Measurements from ENCODE around the gene SPOCK1.

Gene SPOCK1

GRCh38 chr5:137071526-137071925 lies 427.6 kb downstream of the SPOCK1 start:
- no peaks in the 10 kb centered on the region for H3K9me3 ChIP-seq (ENCODE audit: low read depth, low read length)
- H3K9ac ChIP-seq (ENCODE audit: insufficient read length): no peak overlapping the region
- no peak for DNase-seq (ENCODE audit: low read depth, low spot score)
- no peak overlapping the region for H3K4me3 ChIP-seq
- TF ChIP-seq FOXP2 (optimal IDR thresholded peaks at IDR 0.05; ENCODE audit: control extremely low read depth, extremely low read length, insufficient read depth) (no peak), EZH2 (IDR thresholded peaks at IDR 0.05) (no peak), POLR2AphosphoS5 (IDR thresholded peaks at IDR 0.05; ENCODE audit: borderline replicate concordance, low read depth, low read length) (no peak)
- no peak overlapping the region for H3K27ac ChIP-seq
- no peaks in the 10 kb centered on the region for H3K36me3 ChIP-seq (ENCODE audit: insufficient read depth, low read length)

GRCh38 chr5:137070521-137070920 lies 428.6 kb downstream of the SPOCK1 start:
- Histone ChIP-seq H3K27ac (no peak overlapping the region), H3K9ac (ENCODE audit: insufficient read length) (no peak overlapping the region), H3K36me3 (ENCODE audit: insufficient read depth, low read length) (no peaks in the 10 kb centered on the region), H3K9me3 (ENCODE audit: low read depth, low read length) (no peaks in the 10 kb centered on the region), H3K4me3 (no peak overlapping the region)
- DNase-seq (ENCODE audit: low read depth, low spot score): no peak
- no peak for TF ChIP-seq EZH2 (IDR thresholded peaks at IDR 0.05)
- TF ChIP-seq FOXP2 (optimal IDR thresholded peaks at IDR 0.05; ENCODE audit: control extremely low read depth, extremely low read length, insufficient read depth): no peak
- TF ChIP-seq POLR2AphosphoS5 (IDR thresholded peaks at IDR 0.05; ENCODE audit: borderline replicate concordance, low read depth, low read length): no peak

GRCh38 chr5:137069358-137069757 lies 429.8 kb downstream of the SPOCK1 start:
- Histone ChIP-seq H3K36me3 (ENCODE audit: insufficient read depth, low read length) (no peaks in the 10 kb centered on the region), H3K27ac (no peak overlapping the region), H3K9me3 (ENCODE audit: low read depth, low read length) (no peaks in the 10 kb centered on the region), H3K9ac (ENCODE audit: insufficient read length) (no peak overlapping the region), H3K4me3 (no peak overlapping the region)
- DNase-seq (ENCODE audit: low read depth, low spot score): no peak
- TF ChIP-seq POLR2AphosphoS5 (IDR thresholded peaks at IDR 0.05; ENCODE audit: borderline replicate concordance, low read depth, low read length) (no peak), EZH2 (IDR thresholded peaks at IDR 0.05) (no peak), FOXP2 (optimal IDR thresholded peaks at IDR 0.05; ENCODE audit: control extremely low read depth, extremely low read length, insufficient read depth) (no peak)

GRCh38 chr5:137061382-137061781 lies 437.7 kb downstream of the SPOCK1 start:
- Histone ChIP-seq H3K4me3 (no peak overlapping the region), H3K27ac (no peak overlapping the region)

GRCh38 chr5:137058089-137058488 lies 441.0 kb downstream of the SPOCK1 start:
- Histone ChIP-seq H3K4me3 (no peak overlapping the region), H3K27ac (no peak overlapping the region), H3K36me3 (ENCODE audit: insufficient read depth, low read length) (no peaks in the 10 kb centered on the region), H3K9ac (ENCODE audit: insufficient read length) (no peak overlapping the region), H3K9me3 (ENCODE audit: low read depth, low read length) (no peaks in the 10 kb centered on the region)
- TF ChIP-seq POLR2AphosphoS5 (IDR thresholded peaks at IDR 0.05; ENCODE audit: borderline replicate concordance, low read depth, low read length): no peak
- no peak for TF ChIP-seq FOXP2 (optimal IDR thresholded peaks at IDR 0.05; ENCODE audit: control extremely low read depth, extremely low read length, insufficient read depth)
- TF ChIP-seq EZH2 (IDR thresholded peaks at IDR 0.05): no peak
- DNase-seq (ENCODE audit: low read depth, low spot score): no peak

More at GRCh38 chr5:137061382-137061781, 437.7 kb downstream of the SPOCK1 start:
- TF ChIP-seq POLR2AphosphoS5 (IDR thresholded peaks at IDR 0.05; ENCODE audit: borderline replicate concordance, low read depth, low read length) (no peak), EZH2 (IDR thresholded peaks at IDR 0.05) (no peak), FOXP2 (optimal IDR thresholded peaks at IDR 0.05; ENCODE audit: control extremely low read depth, extremely low read length, insufficient read depth) (no peak)
- DNase-seq (ENCODE audit: low read depth, low spot score): no peak
- Histone ChIP-seq H3K9me3 (ENCODE audit: low read depth, low read length) (no peaks in the 10 kb centered on the region), H3K36me3 (ENCODE audit: insufficient read depth, low read length) (no peaks in the 10 kb centered on the region), H3K9ac (ENCODE audit: insufficient read length) (no peak overlapping the region)

- Histone ChIP-seq H3K4me3 (no peak overlapping the region), H3K27ac (no peak overlapping the region), H3K36me3 (ENCODE audit: insufficient read depth, low read length) (no peaks in the 10 kb centered on the region), H3K9me3 (ENCODE audit: low read depth, low read length) (no peaks in the 10 kb centered on the region), H3K9ac (ENCODE audit: insufficient read length) (no peak overlapping the region)
- TF ChIP-seq FOXP2 (optimal IDR thresholded peaks at IDR 0.05; ENCODE audit: control extremely low read depth, extremely low read length, insufficient read depth) (no peak), POLR2AphosphoS5 (IDR thresholded peaks at IDR 0.05; ENCODE audit: borderline replicate concordance, low read depth, low read length) (no peak), EZH2 (IDR thresholded peaks at IDR 0.05) (no peak)
- no peak for DNase-seq (ENCODE audit: low read depth, low spot score)
These were observed 442.4 kb downstream of the SPOCK1 start for GRCh38 chr5:137056676-137057075.

- Histone ChIP-seq H3K4me3 (no peak overlapping the region), H3K9ac (ENCODE audit: insufficient read length) (no peak overlapping the region), H3K9me3 (ENCODE audit: low read depth, low read length) (no peaks in the 10 kb centered on the region), H3K27ac (no peak overlapping the region), H3K36me3 (ENCODE audit: insufficient read depth, low read length) (no peaks in the 10 kb centered on the region)
- no peak for TF ChIP-seq FOXP2 (optimal IDR thresholded peaks at IDR 0.05; ENCODE audit: control extremely low read depth, extremely low read length, insufficient read depth)
- TF ChIP-seq EZH2 (IDR thresholded peaks at IDR 0.05): no peak
- TF ChIP-seq POLR2AphosphoS5 (IDR thresholded peaks at IDR 0.05; ENCODE audit: borderline replicate concordance, low read depth, low read length): no peak
- DNase-seq (ENCODE audit: low read depth, low spot score): no peak
These were observed 443.8 kb downstream of the SPOCK1 start for GRCh38 chr5:137055271-137055872.

- Histone ChIP-seq H3K9ac (ENCODE audit: insufficient read length) (no peak overlapping the region), H3K4me3 (no peak overlapping the region), H3K36me3 (ENCODE audit: insufficient read depth, low read length) (no peaks in the 10 kb centered on the region), H3K9me3 (ENCODE audit: low read depth, low read length) (no peaks in the 10 kb centered on the region), H3K27ac (no peak overlapping the region)
- TF ChIP-seq EZH2 (IDR thresholded peaks at IDR 0.05): no peak
- no peak for TF ChIP-seq FOXP2 (optimal IDR thresholded peaks at IDR 0.05; ENCODE audit: control extremely low read depth, extremely low read length, insufficient read depth)
- TF ChIP-seq POLR2AphosphoS5 (IDR thresholded peaks at IDR 0.05; ENCODE audit: borderline replicate concordance, low read depth, low read length): no peak
- no peak for DNase-seq (ENCODE audit: low read depth, low spot score)
These were observed 444.3 kb downstream of the SPOCK1 start for GRCh38 chr5:137054792-137055191.

- Histone ChIP-seq H3K36me3 (ENCODE audit: insufficient read depth, low read length) (no peaks in the 10 kb centered on the region), H3K27ac (no peak overlapping the region), H3K9me3 (ENCODE audit: low read depth, low read length) (no peaks in the 10 kb centered on the region), H3K4me3 (no peak overlapping the region), H3K9ac (ENCODE audit: insufficient read length) (no peak overlapping the region)
- no peak for DNase-seq (ENCODE audit: low read depth, low spot score)
- TF ChIP-seq POLR2AphosphoS5 (IDR thresholded peaks at IDR 0.05; ENCODE audit: borderline replicate concordance, low read depth, low read length): no peak
- no peak for TF ChIP-seq FOXP2 (optimal IDR thresholded peaks at IDR 0.05; ENCODE audit: control extremely low read depth, extremely low read length, insufficient read depth)
- no peak for TF ChIP-seq EZH2 (IDR thresholded peaks at IDR 0.05)
These were observed 444.8 kb downstream of the SPOCK1 start for GRCh38 chr5:137054335-137054734.

Measured in SK-N-MC (cell line).